GM12872 (cell line): ENCODE results near the gene ELMO3.

ENCODE experiments used
- CTCF ChIP-seq: IDR thresholded peaks from 3 replicates; pipeline ENCODE4 v1.5.1; 2011; ENCODE audit warnings: low read depth, mild to moderate bottlenecking, low read length, moderate library complexity; ENCODE audit not compliant: insufficient read depth

The ELMO3 gene

GRCh38 chr16:67212766-67213165, 13.8 kb downstream of the ELMO3 start:
- no peak for TF ChIP-seq CTCF

- TF ChIP-seq CTCF: no peak
Observed at GRCh38 chr16:67213197-67214019, 14.5 kb downstream of the ELMO3 start.

- TF ChIP-seq CTCF: no peak
Observed at GRCh38 chr16:67215706-67216105, 16.8 kb downstream of the ELMO3 start.

GRCh38 chr16:67216612-67217490, 17.9 kb downstream of the ELMO3 start:
- no peak for TF ChIP-seq CTCF

GRCh38 chr16:67223992-67224391, 25.1 kb downstream of the ELMO3 start:
- no peak for TF ChIP-seq CTCF

- TF ChIP-seq CTCF: no peak
Observed at GRCh38 chr16:67226295-67226803, 27.4 kb downstream of the ELMO3 start.
